Colonic mucosa (tissue), 4 donors: Measurements from ENCODE around the gene KIF21A. TPM values are rescaled to one million over a fixed set of nuclear protein-coding genes. Genes with fewer than 3 reads are reported as not detected.

ENCODE experiments used
- DNase-seq: peaks from one replicate; pipeline ENCODE4 v3.0.0-alpha.2; 2020
- H3K27ac ChIP-seq: fragments of 200-600 bp; one replicate; pipeline ENCODE4 v1.8.0; 2021
- H3K27me3 ChIP-seq: fragments of 200-600 bp; one replicate; pipeline ENCODE4 v1.8.0; 2021
- H3K36me3 ChIP-seq: fragments of 200-600 bp; one replicate; pipeline ENCODE4 v1.8.0; 2021
- H3K4me1 ChIP-seq: fragments of 200-600 bp; one replicate; pipeline ENCODE4 v1.8.0; 2021; ENCODE audit warnings: mild to moderate bottlenecking
- H3K4me3 ChIP-seq: fragments of 200-600 bp; one replicate; pipeline ENCODE4 v1.8.0; 2021
- H3K9ac ChIP-seq, 2 donors: one replicate each; pipeline ENCODE4 v1.7.0; 2013; ENCODE audit warnings: control low read depth in 2 of 2, low read depth in 2 of 2, low read length in 2 of 2
- H3K9me3 ChIP-seq: fragments of 200-600 bp; one replicate; pipeline ENCODE4 v1.8.0; 2021
- CTCF ChIP-seq: fragments of 200-600 bp; IDR thresholded peaks from one replicate; pipeline ENCODE4 v1.8.0; 2022; ENCODE audit warnings: antibody characterized with exemption, mild to moderate bottlenecking
- intact Hi-C: fragments of 100-400 bp; cut with DNase I; formaldehyde crosslinking; loops from one replicate; pipeline ENCODE4 v1.14.1; 2022
- total RNA-seq, 2 donors: library from RNA; stranded (reverse); fragmentation: NEBNext Ultra II Directional in 1 of 2; extraction: Animal tissue kit (Norgen Biotek cat#: 25700) in 1 of 2; gene quantifications; one replicate each; pipeline ENCODE4 v1.2.1, GENCODE V29; 2021
- donor health status: healthy.
- donor health status: DM: no; HTN: no; CAD: no.
- donor health status: DM: no; HTN: no; CAD: no.

Gene KIF21A
- total RNA-seq, result 10 to 100 TPM; 24.6 to 31.0 TPM

GRCh38 chr12:39443081-39443928, at the start of gene KIF21A:
Gene KIF21A (minus strand): TSS chr12:39443120. CDS start chr12:39442970, 150 bp downstream.
- H3K9me3 ChIP-seq, result no peaks in the 10 kb centered on the region
- H3K9ac ChIP-seq, result peak within 1 kb of the TSS; percentile 79 to 94
- H3K36me3 ChIP-seq, result no peaks in the 10 kb centered on the region
- peak; percentile 90 for DNase-seq
- H3K27me3 ChIP-seq, result no peaks in the 10 kb centered on the region
- peak; percentile 43 for TF ChIP-seq CTCF
- H3K4me3 ChIP-seq, result peak within 1 kb of the TSS; percentile 84
- intact Hi-C loops, result no loop called here
- H3K4me1 ChIP-seq, result no peaks in the 10 kb centered on the region
- peak within 1 kb of the TSS; percentile 90 for H3K27ac ChIP-seq

GRCh38 chr12:39490500-39491282, 47.8 kb upstream of the KIF21A start:
- no peaks in the 10 kb centered on the region for H3K9me3 ChIP-seq
- intact Hi-C loops, result no loop called here

GRCh38 chr12:39483597-39483996, 40.7 kb upstream of the KIF21A start:
- H3K36me3 ChIP-seq, result no peaks in the 10 kb centered on the region
- no peaks in the 10 kb centered on the region for H3K4me1 ChIP-seq
- H3K27ac ChIP-seq, result no peak overlapping the region
- intact Hi-C loops, result no loop called here
- DNase-seq, result no peak
- H3K27me3 ChIP-seq, result no peaks in the 10 kb centered on the region
- TF ChIP-seq CTCF, result no peak
- H3K9ac ChIP-seq, result no peak overlapping the region
- H3K9me3 ChIP-seq, result no peaks in the 10 kb centered on the region
- H3K4me3 ChIP-seq, result no peak overlapping the region

More at GRCh38 chr12:39490500-39491282, 47.8 kb upstream of the KIF21A start:
- DNase-seq, result no peak
- Histone ChIP-seq H3K9ac (no peak overlapping the region), H3K27me3 (no peaks in the 10 kb centered on the region), H3K27ac (no peak overlapping the region), H3K36me3 (no peaks in the 10 kb centered on the region), H3K4me3 (no peak overlapping the region), H3K4me1 (no peaks in the 10 kb centered on the region)
- no peak for TF ChIP-seq CTCF

GRCh38 chr12:39483042-39483441, 40.1 kb upstream of the KIF21A start:
- Histone ChIP-seq H3K27ac (no peak overlapping the region), H3K9ac (no peak overlapping the region), H3K4me3 (no peak overlapping the region), H3K4me1 (no peaks in the 10 kb centered on the region), H3K36me3 (no peaks in the 10 kb centered on the region), H3K9me3 (no peaks in the 10 kb centered on the region), H3K27me3 (no peaks in the 10 kb centered on the region)
- DNase-seq, result no peak
- intact Hi-C loops, result no loop called here
- no peak for TF ChIP-seq CTCF

GRCh38 chr12:39476894-39477293, 34.0 kb upstream of the KIF21A start:
- H3K9ac ChIP-seq, result no peak overlapping the region

More at GRCh38 chr12:39476894-39477293, 34.0 kb upstream of the KIF21A start:
- TF ChIP-seq CTCF, result no peak
- no peaks in the 10 kb centered on the region for H3K27me3 ChIP-seq
- H3K4me3 ChIP-seq, result no peak overlapping the region
- no peaks in the 10 kb centered on the region for H3K36me3 ChIP-seq
- no peaks in the 10 kb centered on the region for H3K9me3 ChIP-seq
- DNase-seq, result no peak
- no peaks in the 10 kb centered on the region for H3K4me1 ChIP-seq
- intact Hi-C loops, result no loop called here
- H3K27ac ChIP-seq, result no peak overlapping the region
